ENCODE data around the gene ADAM22.

Gene ADAM22

DNA sequence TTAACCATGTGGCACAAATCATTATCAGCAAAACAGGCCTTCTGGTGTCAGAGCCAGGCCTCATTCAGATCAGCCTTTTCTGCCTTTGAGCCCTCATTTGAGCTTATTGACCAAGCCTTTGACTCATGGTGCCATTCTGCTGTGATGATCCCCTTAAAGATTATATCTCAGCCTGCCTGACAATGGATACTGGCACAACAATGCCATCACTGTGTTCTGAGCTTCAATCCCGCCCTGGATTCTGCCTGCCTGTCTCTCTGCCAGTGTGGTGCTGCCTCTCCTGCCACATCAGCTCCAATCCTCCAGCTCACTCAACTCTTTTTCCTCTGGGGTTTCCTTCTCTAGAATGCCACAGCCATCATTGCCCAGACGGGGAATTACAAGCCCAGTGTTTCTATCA is 233.2 kb downstream of the ADAM22 start:
- Histone ChIP-seq H3K27me3 (ENCODE audit: insufficient read depth, poor library complexity, severe bottlenecking) (no peaks in the 10 kb centered on the region), H3K9me3 (ENCODE audit: severe bottlenecking) (no peaks in the 10 kb centered on the region), H3K4me3 (ENCODE audit: severe bottlenecking) (no peak overlapping the region), H3K4me1 (ENCODE audit: insufficient read depth, poor library complexity, severe bottlenecking) (no peaks in the 10 kb centered on the region), H3K27ac (ENCODE audit: poor library complexity, severe bottlenecking) (no peak overlapping the region), H3K36me3 (ENCODE audit: low read depth) (no peaks in the 10 kb centered on the region)
- no peak for DNase-seq (ENCODE audit: low spot score)
- TF ChIP-seq CTCF (IDR thresholded peaks at IDR 0.05; ENCODE audit: poor library complexity, severe bottlenecking), result no peak
- ATAC-seq (ENCODE audit: low read depth), result no peak

GRCh38 chr7:88167721-88168120 is 233.7 kb downstream of the ADAM22 start:
- ATAC-seq (ENCODE audit: low read depth) (no peak), DNase-seq (ENCODE audit: low spot score) (no peak)
- no peak for TF ChIP-seq CTCF (IDR thresholded peaks at IDR 0.05; ENCODE audit: poor library complexity, severe bottlenecking)
- no peak overlapping the region for H3K27ac ChIP-seq (ENCODE audit: poor library complexity, severe bottlenecking)
- peaks cover 2% of the 10 kb centered on the region for H3K4me1 ChIP-seq (ENCODE audit: insufficient read depth, poor library complexity, severe bottlenecking)
- no peaks in the 10 kb centered on the region for H3K9me3 ChIP-seq (ENCODE audit: severe bottlenecking)
- H3K27me3 ChIP-seq (ENCODE audit: insufficient read depth, poor library complexity, severe bottlenecking), result no peaks in the 10 kb centered on the region
- no peaks in the 10 kb centered on the region for H3K36me3 ChIP-seq (ENCODE audit: low read depth)
- no peak overlapping the region for H3K4me3 ChIP-seq (ENCODE audit: severe bottlenecking)

DNA sequence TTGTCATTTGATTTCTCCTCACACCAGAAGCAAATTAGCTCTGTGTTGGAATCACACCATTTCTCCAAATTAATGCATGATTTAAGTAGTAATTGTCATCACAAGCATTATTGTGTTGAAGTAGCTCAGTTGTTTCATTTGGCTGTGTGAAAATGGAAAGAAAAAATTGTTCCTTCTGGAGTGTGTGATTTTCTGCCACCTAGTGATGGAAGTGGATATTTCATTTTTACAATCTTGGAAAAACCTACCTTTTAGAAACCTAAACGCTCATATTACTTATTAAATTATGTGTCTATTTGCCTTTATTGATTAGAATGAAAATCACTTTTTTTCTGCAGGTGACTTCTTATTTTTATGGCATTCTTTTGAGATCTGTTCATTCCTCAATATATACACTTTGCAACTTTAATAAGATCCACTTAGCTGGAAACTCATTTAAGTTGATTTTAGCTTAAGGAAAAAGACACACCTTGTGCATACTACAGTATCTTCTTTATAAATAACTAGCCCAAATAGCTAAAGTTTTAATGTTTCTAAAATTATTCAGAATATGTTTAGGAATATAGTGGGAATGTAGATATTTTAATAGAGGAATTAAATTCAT is 235.8 kb downstream of the ADAM22 start:
- TF ChIP-seq CTCF (IDR thresholded peaks at IDR 0.05; ENCODE audit: poor library complexity, severe bottlenecking), result peak; percentile 79
- Histone ChIP-seq H3K36me3 (ENCODE audit: low read depth) (no peaks in the 10 kb centered on the region), H3K27ac (ENCODE audit: poor library complexity, severe bottlenecking) (no peak overlapping the region), H3K27me3 (ENCODE audit: insufficient read depth, poor library complexity, severe bottlenecking) (no peaks in the 10 kb centered on the region), H3K4me1 (ENCODE audit: insufficient read depth, poor library complexity, severe bottlenecking) (peaks cover 2% of the 10 kb centered on the region), H3K9me3 (ENCODE audit: severe bottlenecking) (no peaks in the 10 kb centered on the region), H3K4me3 (ENCODE audit: severe bottlenecking) (no peak overlapping the region)
- DNase-seq (ENCODE audit: low spot score) (no peak), ATAC-seq (ENCODE audit: low read depth) (no peak)

- no peak overlapping the region for H3K4me3 ChIP-seq (ENCODE audit: severe bottlenecking)
- no peak for DNase-seq (ENCODE audit: low spot score)
- H3K36me3 ChIP-seq (ENCODE audit: low read depth), result no peaks in the 10 kb centered on the region
- no peak for TF ChIP-seq CTCF (IDR thresholded peaks at IDR 0.05; ENCODE audit: poor library complexity, severe bottlenecking)
- H3K27me3 ChIP-seq (ENCODE audit: insufficient read depth, poor library complexity, severe bottlenecking), result no peaks in the 10 kb centered on the region
- H3K27ac ChIP-seq (ENCODE audit: poor library complexity, severe bottlenecking), result no peak overlapping the region
- peaks cover 2% of the 10 kb centered on the region for H3K4me1 ChIP-seq (ENCODE audit: insufficient read depth, poor library complexity, severe bottlenecking)
- no peak for ATAC-seq (ENCODE audit: low read depth)
- H3K9me3 ChIP-seq (ENCODE audit: severe bottlenecking), result no peaks in the 10 kb centered on the region
Observed at GRCh38 chr7:88172842-88173241, 238.8 kb downstream of the ADAM22 start.

GRCh38 chr7:88176190-88176589 is 242.1 kb downstream of the ADAM22 start:
- Histone ChIP-seq H3K36me3 (ENCODE audit: low read depth) (no peaks in the 10 kb centered on the region), H3K9me3 (ENCODE audit: severe bottlenecking) (no peaks in the 10 kb centered on the region), H3K27me3 (ENCODE audit: insufficient read depth, poor library complexity, severe bottlenecking) (no peaks in the 10 kb centered on the region), H3K4me3 (ENCODE audit: severe bottlenecking) (no peak overlapping the region), H3K27ac (ENCODE audit: poor library complexity, severe bottlenecking) (no peak overlapping the region), H3K4me1 (ENCODE audit: insufficient read depth, poor library complexity, severe bottlenecking) (peaks cover 2% of the 10 kb centered on the region)
- no peak for TF ChIP-seq CTCF (IDR thresholded peaks at IDR 0.05; ENCODE audit: poor library complexity, severe bottlenecking)
- no peak for DNase-seq (ENCODE audit: low spot score)
- ATAC-seq (ENCODE audit: low read depth), result no peak
